Coronary artery (tissue), 2 donors: ENCODE measurements around the gene ZBTB34.
A peak's percentile ranks its signal among the peaks of the same experiment; 100 is the strongest.

Experiments used
- DNase-seq: peaks from one replicate; pipeline ENCODE4 v3.0.0-alpha.2; 2017; ENCODE audit warnings: low spot score
- H3K27ac ChIP-seq, 2 donors: fragments of 200-600 bp; sonication (generic); one replicate each; pipeline ENCODE4 v1.5.1; 2016 to 2019
- H3K4me3 ChIP-seq: fragments of 200-600 bp; sonication (generic); 2 replicates; pipeline ENCODE4 v1.5.1; 2016; ENCODE audit warnings: mild to moderate bottlenecking, moderate library complexity
- TF ChIP-seq, protein P1 (sequence below): fragments of 200-600 bp; sonication (generic); IDR thresholded peaks from one replicate; pipeline ENCODE4 v1.5.1; 2019; ENCODE audit warnings: antibody characterized with exemption

ZBTB34 gene

DNA sequence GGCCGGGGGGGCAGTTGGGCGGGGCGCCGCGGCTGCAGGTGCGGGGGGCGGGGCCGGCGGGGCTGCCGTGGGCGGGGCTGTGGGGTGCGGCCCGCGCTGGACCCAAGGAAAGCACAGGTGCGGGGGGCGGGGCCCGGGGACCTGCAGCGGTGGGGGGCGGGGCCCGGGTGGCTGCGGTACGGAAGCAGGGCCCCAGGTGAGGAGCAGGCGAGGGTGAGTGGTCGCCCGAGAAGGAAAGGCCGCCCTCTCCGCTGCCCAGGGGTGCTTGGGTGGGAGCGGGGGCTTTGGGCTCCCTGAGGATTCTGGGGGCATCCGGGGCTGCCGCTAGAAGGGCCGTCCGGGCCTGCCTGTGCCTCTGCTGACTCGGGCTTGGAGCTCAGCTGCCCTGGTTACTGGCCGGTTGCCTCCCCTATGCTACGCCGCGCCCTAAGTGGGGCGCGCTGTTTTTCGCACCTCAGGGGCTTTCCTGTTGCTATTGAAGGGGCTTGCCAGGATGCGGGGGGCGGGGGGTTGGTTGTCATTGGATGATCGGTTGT is 54.9 kb downstream of the ZBTB34 start:
- DNase-seq: no peak
- H3K4me3 ChIP-seq: peak overlapping the region; percentile 82
- TF ChIP-seq, protein P1, sequence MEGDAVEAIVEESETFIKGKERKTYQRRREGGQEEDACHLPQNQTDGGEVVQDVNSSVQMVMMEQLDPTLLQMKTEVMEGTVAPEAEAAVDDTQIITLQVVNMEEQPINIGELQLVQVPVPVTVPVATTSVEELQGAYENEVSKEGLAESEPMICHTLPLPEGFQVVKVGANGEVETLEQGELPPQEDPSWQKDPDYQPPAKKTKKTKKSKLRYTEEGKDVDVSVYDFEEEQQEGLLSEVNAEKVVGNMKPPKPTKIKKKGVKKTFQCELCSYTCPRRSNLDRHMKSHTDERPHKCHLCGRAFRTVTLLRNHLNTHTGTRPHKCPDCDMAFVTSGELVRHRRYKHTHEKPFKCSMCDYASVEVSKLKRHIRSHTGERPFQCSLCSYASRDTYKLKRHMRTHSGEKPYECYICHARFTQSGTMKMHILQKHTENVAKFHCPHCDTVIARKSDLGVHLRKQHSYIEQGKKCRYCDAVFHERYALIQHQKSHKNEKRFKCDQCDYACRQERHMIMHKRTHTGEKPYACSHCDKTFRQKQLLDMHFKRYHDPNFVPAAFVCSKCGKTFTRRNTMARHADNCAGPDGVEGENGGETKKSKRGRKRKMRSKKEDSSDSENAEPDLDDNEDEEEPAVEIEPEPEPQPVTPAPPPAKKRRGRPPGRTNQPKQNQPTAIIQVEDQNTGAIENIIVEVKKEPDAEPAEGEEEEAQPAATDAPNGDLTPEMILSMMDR: no peak
- peak overlapping the region in 1 of 2 donors; percentile 90 for H3K27ac ChIP-seq

GRCh38 chr9:126915846-126916543 is 55.6 kb downstream of the ZBTB34 start:
- H3K27ac ChIP-seq: no peak overlapping the region
- TF ChIP-seq, protein P1: no peak
- no peak for DNase-seq
- no peak overlapping the region for H3K4me3 ChIP-seq

GRCh38 chr9:126916909-126917308 is 56.5 kb downstream of the ZBTB34 start:
- H3K27ac ChIP-seq: no peak overlapping the region
- no peak overlapping the region for H3K4me3 ChIP-seq
- TF ChIP-seq, protein P1: no peak
- no peak for DNase-seq

DNA sequence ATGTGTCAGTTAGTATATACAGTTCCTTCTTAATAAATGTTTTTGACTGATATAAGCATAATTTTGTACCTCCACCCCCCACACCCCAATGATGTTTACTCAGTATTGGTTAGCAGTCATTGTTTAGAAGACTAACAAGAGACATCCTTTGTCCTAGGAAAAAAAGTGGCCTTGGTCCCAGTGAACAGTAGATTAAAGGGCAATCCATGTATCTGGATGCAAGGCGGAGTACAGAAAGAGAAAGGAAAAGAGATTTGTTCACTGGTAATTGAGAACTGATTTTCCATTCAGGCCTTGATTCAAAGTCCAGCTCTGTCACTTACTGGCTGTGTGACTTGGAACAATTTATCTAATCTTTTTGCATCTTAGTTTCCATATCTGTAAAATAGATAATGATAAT is 58.8 kb downstream of the ZBTB34 start:
- no peak for DNase-seq
- Histone ChIP-seq H3K4me3 (no peak overlapping the region), H3K27ac (no peak overlapping the region)
- TF ChIP-seq, protein P1: no peak

DNA sequence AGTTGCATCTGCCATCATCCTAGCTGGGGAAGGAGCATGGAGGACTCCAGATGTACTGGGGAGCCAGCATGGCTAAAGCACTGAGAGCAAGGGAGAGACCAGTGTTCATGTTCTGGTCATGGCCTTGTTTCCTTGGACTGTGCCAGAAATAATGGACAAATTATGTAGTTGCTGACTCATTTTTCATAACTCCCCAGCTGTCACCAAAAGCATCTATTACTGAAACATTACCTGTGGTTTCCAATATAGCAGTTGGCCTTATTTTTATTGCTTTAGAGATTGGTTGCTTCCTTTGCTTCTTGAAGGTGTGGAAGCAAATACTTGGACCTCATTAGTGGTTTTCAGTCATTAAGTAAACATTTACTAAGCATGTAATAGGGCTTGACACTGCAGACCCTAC is 65.4 kb downstream of the ZBTB34 start:
- Histone ChIP-seq H3K27ac (no peak overlapping the region), H3K4me3 (no peak overlapping the region)
- DNase-seq: no peak
- TF ChIP-seq, protein P1: no peak

- TF ChIP-seq, protein P1: no peak
- H3K27ac ChIP-seq: no peak overlapping the region
- no peak for DNase-seq
- H3K4me3 ChIP-seq: no peak overlapping the region
These were observed 65.9 kb downstream of the ZBTB34 start for GRCh38 chr9:126926364-126926763.

DNA sequence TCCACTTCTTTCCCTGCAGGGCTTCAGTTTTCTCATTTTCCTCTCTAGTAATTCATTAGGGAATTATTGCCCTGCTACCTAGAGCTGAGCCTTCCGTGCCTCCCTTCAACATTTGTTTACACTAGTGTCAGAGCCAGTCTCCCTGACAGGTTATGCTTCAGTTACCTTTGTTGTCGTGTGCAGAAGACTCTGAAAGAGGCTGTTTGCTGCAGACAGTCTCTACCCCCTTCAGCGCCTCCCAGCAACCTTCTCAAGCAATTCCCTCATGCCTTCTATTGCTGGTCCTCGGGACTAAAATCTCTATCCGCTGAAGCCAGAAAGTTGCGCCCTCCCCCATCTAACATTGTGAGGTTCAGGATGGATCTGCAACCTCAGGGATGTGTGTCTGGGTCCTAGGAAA is 67.0 kb downstream of the ZBTB34 start:
- no peak for DNase-seq
- Histone ChIP-seq H3K27ac (no peak overlapping the region), H3K4me3 (no peak overlapping the region)
- TF ChIP-seq, protein P1: no peak
